Heart left ventricle (tissue), 16 donors: ENCODE data around the gene METRN. TPM values are rescaled to one million over a fixed set of nuclear protein-coding genes. Genes with fewer than 3 reads are reported as not detected.
A peak's percentile ranks its signal among the peaks of the same experiment; 100 is the strongest.

ENCODE experiments used
- ATAC-seq, 4 donors: fragments of 200-7000 bp; cut with Tn5 transposase; one replicate each; pipeline ENCODE4 v1.9.1; 2020 to 2022; ENCODE audit warnings: moderate library complexity in 4 of 4, mild to moderate bottlenecking in 3 of 4, moderate number of reproducible peaks in 1 of 4
- DNase-seq, 5 donors: peaks; one replicate each; pipeline ENCODE4 v3.0.0-alpha.2; 2020
- H3K27ac ChIP-seq, 12 donors: fragments of 200-600 bp; sonication (generic) in 4 of 12; one replicate each; pipeline versions ENCODE4 v1.5.0 to v1.8.0; 2016 to 2022; ENCODE audit warnings: mild to moderate bottlenecking in 2 of 12
- H3K27me3 ChIP-seq, 9 donors: fragments of 200-600 bp; sonication (generic) in 2 of 9; one replicate each; pipeline versions ENCODE4 v1.5.1 to v1.8.0; 2016 to 2022; ENCODE audit warnings: mild to moderate bottlenecking in 3 of 9
- H3K36me3 ChIP-seq, 9 donors: fragments of 200-600 bp; sonication (generic) in 2 of 9; one replicate each; pipeline versions ENCODE4 v1.5.0 to v1.8.0; 2018 to 2022; ENCODE audit warnings: mild to moderate bottlenecking in 2 of 9
- H3K4me1 ChIP-seq, 12 donors: fragments of 200-600 bp; sonication (generic) in 4 of 12; one replicate each; pipeline versions ENCODE4 v1.5.0 to v1.8.0; 2016 to 2022; ENCODE audit warnings: mild to moderate bottlenecking in 3 of 12
- H3K4me3 ChIP-seq, 12 donors: fragments of 200-600 bp; sonication (generic) in 4 of 12; one replicate each; pipeline versions ENCODE4 v1.5.0 to v1.8.0; 2017 to 2022; ENCODE audit warnings: mild to moderate bottlenecking in 9 of 12, moderate library complexity in 4 of 12
- H3K9me3 ChIP-seq, 12 donors: fragments of 200-600 bp; sonication (generic) in 4 of 12; one replicate each; pipeline versions ENCODE4 v1.5.0 to v1.8.0; 2016 to 2022; ENCODE audit warnings: mild to moderate bottlenecking in 1 of 12
- POLR2A ChIP-seq, 2 donors: fragments of 450-650 bp; IDR thresholded peaks; one replicate each; pipeline ENCODE4 v1.6.1; 2017; ENCODE audit warnings: antibody characterized with exemption in 2 of 2, mild to moderate bottlenecking in 2 of 2, moderate library complexity in 2 of 2
- WGBS, 4 donors: extraction: QIAGEN DNeasy Blood & Tissue Kit in 2 of 4; methylation state at CpG; one replicate each; pipeline versions ENCODE4 v1.1.5 to v1.1.7; 2013 to 2018; 5-methylcytosine and 5-hydroxymethylcytosine counted together
- intact Hi-C, 10 donors: fragments of 100-400 bp; cut with DNase I; formaldehyde crosslinking; loops; one replicate each; pipeline versions ENCODE4 v1.11.1 to v1.14.2; 2022
- polyA plus RNA-seq, 2 donors: library from polyadenylated mRNA; stranded (reverse); fragments of 200-250 nt; gene quantifications; one replicate each; pipeline ENCODE4 v1.2.3, GENCODE V29; 2013
- total RNA-seq, 9 donors: library from RNA; depleted of rRNA in 2 of 9; stranded (reverse); fragments of >200 nt in 2 of 9; fragmentation: NEBNext Ultra II Directional in 3 of 9; extraction: Animal tissue kit (Norgen Biotek cat#: 25700) in 3 of 9; gene quantifications; one replicate each; pipeline versions ENCODE4 v1.1.0 to v1.2.4, GENCODE V29; 2016 to 2023
- TF ChIP-seq, protein P1 (sequence below), 12 donors: fragments of 200-600 bp; sonication (generic) in 4 of 12; IDR thresholded peaks; one replicate each; pipeline versions ENCODE4 v1.5.0 to v1.8.0; 2018 to 2022; ENCODE audit warnings: antibody characterized with exemption in 12 of 12, mild to moderate bottlenecking in 5 of 12
- donor health status: ischemic (EF 13 %, LVEDD 7.1; RV severe dilation, severe dysfunction).
- donor health status: healthy with polysubstance abuse.
- donor health status: DM: no; HTN: yes; CAD: no.
- donor health status: DM: no; HTN: no; CAD: no.
- donor health status: ischemic (EF 25% LVEDD 6.9; RV normal size, moderate dysfunction).
- donor health status: ischemic (EF 25% LVEDD 5.7; RV mildly dilated, moderate dysfunction).
- donor health status: healthy.
- donor health status: DM: yes; HTN: yes; CAD: no.
- donor health status: ischemic (EF 35%, LVEDD 5.7; RV mildly dilated, moderate dysfunction).
- donor health status: nonischemic (EF 11% LVEDD 7.7; RV severe dilation, severe dysfunction).
- donor health status: DM: yes; HTN: yes; CAD: no.
- donor health status: PGD.
- donor health status: ischemic (EF 29% LVEDD 5.4; RV normal size, mild dysfunction).
- donor health status: nonischemic (EF 23%, LVEDD 6.1; RV moderate dilation, normal function).

Gene METRN
- total and polyA plus RNA-seq, 11 donors = 31.2 to 79.4 (median 60.7) TPM

DNA sequence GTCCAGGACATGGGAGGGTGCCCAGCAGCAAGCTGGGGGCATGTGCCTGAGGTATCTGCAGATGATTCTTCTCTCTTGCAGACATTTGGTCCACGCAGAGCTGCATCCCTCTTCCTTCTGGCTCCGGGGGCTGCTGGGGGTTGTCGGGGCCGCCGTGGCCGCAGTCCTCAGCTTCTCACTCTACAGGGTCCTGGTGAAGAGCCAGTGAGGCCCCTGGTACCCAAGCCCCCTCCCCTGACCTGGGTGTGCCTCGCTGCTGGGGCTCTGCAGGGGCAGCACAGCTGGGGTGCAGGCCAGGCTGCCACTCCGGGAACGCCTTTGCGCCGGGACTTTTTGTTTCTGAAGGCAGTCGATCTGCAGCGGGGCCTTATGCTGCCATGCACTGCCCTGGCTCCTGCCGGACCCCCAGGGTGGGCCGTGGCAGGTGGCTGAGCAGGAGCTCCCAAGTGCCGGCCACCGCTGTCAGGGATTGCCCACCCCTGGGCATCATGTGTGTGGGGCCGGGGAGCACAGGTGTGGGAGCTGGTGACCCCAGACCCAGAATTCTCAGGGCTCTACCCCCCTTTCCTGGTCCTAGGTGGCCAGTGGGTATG is 41.4 kb upstream of the METRN start:
- intact Hi-C loops = no loop called here
- ATAC-seq (no peak), DNase-seq (no peak)
- Histone ChIP-seq H3K27me3 (no peaks in the 10 kb centered on the region), H3K36me3 (peaks cover 0 to 53% (median 47%) of the 10 kb centered on the region in 9 donors), H3K9me3 (no peaks in the 10 kb centered on the region), H3K4me1 (peaks cover 3 to 36% (median 19%) of the 10 kb centered on the region in 12 donors), H3K4me3 (no peak overlapping the region), H3K27ac (no peak overlapping the region)
- WGBS, 4 donors = 90 to 98% (median 92%) methylated on average over 7 to 18 of the region's 18 CpGs
- TF ChIP-seq, protein P1, sequence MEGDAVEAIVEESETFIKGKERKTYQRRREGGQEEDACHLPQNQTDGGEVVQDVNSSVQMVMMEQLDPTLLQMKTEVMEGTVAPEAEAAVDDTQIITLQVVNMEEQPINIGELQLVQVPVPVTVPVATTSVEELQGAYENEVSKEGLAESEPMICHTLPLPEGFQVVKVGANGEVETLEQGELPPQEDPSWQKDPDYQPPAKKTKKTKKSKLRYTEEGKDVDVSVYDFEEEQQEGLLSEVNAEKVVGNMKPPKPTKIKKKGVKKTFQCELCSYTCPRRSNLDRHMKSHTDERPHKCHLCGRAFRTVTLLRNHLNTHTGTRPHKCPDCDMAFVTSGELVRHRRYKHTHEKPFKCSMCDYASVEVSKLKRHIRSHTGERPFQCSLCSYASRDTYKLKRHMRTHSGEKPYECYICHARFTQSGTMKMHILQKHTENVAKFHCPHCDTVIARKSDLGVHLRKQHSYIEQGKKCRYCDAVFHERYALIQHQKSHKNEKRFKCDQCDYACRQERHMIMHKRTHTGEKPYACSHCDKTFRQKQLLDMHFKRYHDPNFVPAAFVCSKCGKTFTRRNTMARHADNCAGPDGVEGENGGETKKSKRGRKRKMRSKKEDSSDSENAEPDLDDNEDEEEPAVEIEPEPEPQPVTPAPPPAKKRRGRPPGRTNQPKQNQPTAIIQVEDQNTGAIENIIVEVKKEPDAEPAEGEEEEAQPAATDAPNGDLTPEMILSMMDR (IDR thresholded peaks at IDR 0.05) = no peak
- no peak for TF ChIP-seq POLR2A (IDR thresholded peaks at IDR 0.05)

GRCh38 chr16:674214-674881 is 40.6 kb upstream of the METRN start:
- peaks cover 0 to 49% (median 45%) of the 10 kb centered on the region in 9 donors for H3K36me3 ChIP-seq
- TF ChIP-seq, protein P1 (IDR thresholded peaks at IDR 0.05) = no peak
- TF ChIP-seq POLR2A (IDR thresholded peaks at IDR 0.05) = no peak
- intact Hi-C loops = no loop called here
- ATAC-seq = peak; percentile 1 to 43 (median 14)
- peaks cover 0 to 34% (median 13%) of the 10 kb centered on the region in 12 donors for H3K4me1 ChIP-seq
- no peak overlapping the region for H3K4me3 ChIP-seq
- WGBS, 4 donors = 60 to 68% (median 65%) methylated on average over 9 to 22 of the region's 22 CpGs
- no peaks in the 10 kb centered on the region for H3K27me3 ChIP-seq
- H3K9me3 ChIP-seq = no peaks in the 10 kb centered on the region
- peak overlapping the region in 7 of 12 donors; percentile 33 to 76 (median 65) for H3K27ac ChIP-seq
- peak in 1 of 5 donors; percentile 72 for DNase-seq

GRCh38 chr16:674968-675883 is 39.7 kb upstream of the METRN start, which contains the start of gene RHBDL1:
TSS of gene RHBDL1 (plus strand) at chr16:675671. CDS start at chr16:675791, 120 bp downstream.
- intact Hi-C loops = no loop called here
- H3K27me3 ChIP-seq = no peaks in the 10 kb centered on the region
- ATAC-seq = no peak
- WGBS, 4 donors = 5 to 11% (median 6%) methylated on average over 12 to 73 of the region's 73 CpGs
- no peaks in the 10 kb centered on the region for H3K9me3 ChIP-seq
- no peak for TF ChIP-seq POLR2A (IDR thresholded peaks at IDR 0.05)
- TF ChIP-seq, protein P1 (IDR thresholded peaks at IDR 0.05) = no peak
- peaks cover 0 to 40% (median 36%) of the 10 kb centered on the region in 9 donors for H3K36me3 ChIP-seq
- peaks cover 0 to 32% (median 14%) of the 10 kb centered on the region in 12 donors for H3K4me1 ChIP-seq
- no peak for DNase-seq
- peak within 1 kb of the TSS in 10 of 12 donors; percentile 30 to 57 (median 44) for H3K4me3 ChIP-seq
- peak within 1 kb of the TSS in 8 of 12 donors; percentile 33 to 76 (median 54) for H3K27ac ChIP-seq
